Measurements from ENCODE around the gene GUCD1. TPM values are rescaled to one million over a fixed set of nuclear protein-coding genes. Genes with fewer than 3 reads are reported as not detected.

GUCD1 gene
- total and polyA plus RNA-seq, 2 of the 8 experiments (the other 6 are each of a cell fraction or from before 2014, with no cell fraction given): 85.2 to 128 TPM

DNA sequence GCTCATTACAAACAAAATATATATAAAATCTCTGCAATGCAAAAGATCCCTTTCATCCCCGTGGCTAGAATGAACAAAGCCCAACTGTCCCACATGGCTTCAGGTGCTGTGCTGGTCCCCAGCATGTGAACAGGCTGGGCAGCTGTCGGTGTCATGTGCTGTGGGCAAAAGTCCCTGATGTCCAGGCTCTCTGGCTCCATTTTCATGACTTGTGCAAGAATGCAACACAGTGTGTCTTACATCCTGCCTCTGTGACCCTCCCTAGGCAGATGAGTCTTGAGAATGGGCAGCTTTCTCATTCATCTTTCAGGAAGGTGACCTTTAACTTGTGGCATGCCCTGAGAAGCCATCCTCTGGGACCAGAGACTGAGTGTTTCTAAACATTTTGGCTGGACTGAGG is 14.5 kb downstream of the GUCD1 start (continued):
- TF ChIP-seq, protein P1, sequence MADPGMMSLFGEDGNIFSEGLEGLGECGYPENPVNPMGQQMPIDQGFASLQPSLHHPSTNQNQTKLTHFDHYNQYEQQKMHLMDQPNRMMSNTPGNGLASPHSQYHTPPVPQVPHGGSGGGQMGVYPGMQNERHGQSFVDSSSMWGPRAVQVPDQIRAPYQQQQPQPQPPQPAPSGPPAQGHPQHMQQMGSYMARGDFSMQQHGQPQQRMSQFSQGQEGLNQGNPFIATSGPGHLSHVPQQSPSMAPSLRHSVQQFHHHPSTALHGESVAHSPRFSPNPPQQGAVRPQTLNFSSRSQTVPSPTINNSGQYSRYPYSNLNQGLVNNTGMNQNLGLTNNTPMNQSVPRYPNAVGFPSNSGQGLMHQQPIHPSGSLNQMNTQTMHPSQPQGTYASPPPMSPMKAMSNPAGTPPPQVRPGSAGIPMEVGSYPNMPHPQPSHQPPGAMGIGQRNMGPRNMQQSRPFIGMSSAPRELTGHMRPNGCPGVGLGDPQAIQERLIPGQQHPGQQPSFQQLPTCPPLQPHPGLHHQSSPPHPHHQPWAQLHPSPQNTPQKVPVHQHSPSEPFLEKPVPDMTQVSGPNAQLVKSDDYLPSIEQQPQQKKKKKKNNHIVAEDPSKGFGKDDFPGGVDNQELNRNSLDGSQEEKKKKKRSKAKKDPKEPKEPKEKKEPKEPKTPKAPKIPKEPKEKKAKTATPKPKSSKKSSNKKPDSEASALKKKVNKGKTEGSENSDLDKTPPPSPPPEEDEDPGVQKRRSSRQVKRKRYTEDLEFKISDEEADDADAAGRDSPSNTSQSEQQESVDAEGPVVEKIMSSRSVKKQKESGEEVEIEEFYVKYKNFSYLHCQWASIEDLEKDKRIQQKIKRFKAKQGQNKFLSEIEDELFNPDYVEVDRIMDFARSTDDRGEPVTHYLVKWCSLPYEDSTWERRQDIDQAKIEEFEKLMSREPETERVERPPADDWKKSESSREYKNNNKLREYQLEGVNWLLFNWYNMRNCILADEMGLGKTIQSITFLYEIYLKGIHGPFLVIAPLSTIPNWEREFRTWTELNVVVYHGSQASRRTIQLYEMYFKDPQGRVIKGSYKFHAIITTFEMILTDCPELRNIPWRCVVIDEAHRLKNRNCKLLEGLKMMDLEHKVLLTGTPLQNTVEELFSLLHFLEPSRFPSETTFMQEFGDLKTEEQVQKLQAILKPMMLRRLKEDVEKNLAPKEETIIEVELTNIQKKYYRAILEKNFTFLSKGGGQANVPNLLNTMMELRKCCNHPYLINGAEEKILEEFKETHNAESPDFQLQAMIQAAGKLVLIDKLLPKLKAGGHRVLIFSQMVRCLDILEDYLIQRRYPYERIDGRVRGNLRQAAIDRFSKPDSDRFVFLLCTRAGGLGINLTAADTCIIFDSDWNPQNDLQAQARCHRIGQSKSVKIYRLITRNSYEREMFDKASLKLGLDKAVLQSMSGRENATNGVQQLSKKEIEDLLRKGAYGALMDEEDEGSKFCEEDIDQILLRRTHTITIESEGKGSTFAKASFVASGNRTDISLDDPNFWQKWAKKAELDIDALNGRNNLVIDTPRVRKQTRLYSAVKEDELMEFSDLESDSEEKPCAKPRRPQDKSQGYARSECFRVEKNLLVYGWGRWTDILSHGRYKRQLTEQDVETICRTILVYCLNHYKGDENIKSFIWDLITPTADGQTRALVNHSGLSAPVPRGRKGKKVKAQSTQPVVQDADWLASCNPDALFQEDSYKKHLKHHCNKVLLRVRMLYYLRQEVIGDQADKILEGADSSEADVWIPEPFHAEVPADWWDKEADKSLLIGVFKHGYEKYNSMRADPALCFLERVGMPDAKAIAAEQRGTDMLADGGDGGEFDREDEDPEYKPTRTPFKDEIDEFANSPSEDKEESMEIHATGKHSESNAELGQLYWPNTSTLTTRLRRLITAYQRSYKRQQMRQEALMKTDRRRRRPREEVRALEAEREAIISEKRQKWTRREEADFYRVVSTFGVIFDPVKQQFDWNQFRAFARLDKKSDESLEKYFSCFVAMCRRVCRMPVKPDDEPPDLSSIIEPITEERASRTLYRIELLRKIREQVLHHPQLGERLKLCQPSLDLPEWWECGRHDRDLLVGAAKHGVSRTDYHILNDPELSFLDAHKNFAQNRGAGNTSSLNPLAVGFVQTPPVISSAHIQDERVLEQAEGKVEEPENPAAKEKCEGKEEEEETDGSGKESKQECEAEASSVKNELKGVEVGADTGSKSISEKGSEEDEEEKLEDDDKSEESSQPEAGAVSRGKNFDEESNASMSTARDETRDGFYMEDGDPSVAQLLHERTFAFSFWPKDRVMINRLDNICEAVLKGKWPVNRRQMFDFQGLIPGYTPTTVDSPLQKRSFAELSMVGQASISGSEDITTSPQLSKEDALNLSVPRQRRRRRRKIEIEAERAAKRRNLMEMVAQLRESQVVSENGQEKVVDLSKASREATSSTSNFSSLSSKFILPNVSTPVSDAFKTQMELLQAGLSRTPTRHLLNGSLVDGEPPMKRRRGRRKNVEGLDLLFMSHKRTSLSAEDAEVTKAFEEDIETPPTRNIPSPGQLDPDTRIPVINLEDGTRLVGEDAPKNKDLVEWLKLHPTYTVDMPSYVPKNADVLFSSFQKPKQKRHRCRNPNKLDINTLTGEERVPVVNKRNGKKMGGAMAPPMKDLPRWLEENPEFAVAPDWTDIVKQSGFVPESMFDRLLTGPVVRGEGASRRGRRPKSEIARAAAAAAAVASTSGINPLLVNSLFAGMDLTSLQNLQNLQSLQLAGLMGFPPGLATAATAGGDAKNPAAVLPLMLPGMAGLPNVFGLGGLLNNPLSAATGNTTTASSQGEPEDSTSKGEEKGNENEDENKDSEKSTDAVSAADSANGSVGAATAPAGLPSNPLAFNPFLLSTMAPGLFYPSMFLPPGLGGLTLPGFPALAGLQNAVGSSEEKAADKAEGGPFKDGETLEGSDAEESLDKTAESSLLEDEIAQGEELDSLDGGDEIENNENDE (IDR thresholded peaks at IDR 0.05; ENCODE audit: insufficient replicate concordance, low read length): no peak
- TF ChIP-seq GABPA (IDR thresholded peaks at IDR 0.05; ENCODE audit: borderline replicate concordance, insufficient read depth, low read length) (no peak), CHD2 (IDR thresholded peaks at IDR 0.05; ENCODE audit: low read length) (no peak)
